WERI-Rb-1 (cell line): ENCODE results near the gene PRPSAP2.

Source experiments
- DNase-seq: peaks from one replicate; pipeline ENCODE4 v3.0.0-alpha.2; 2020
- H3K27ac ChIP-seq: fragments of 250-450 bp; sonication (Bioruptor Pico); 2 replicates; pipeline ENCODE4 v1.5.1; 2020; ENCODE audit warnings: mild to moderate bottlenecking, moderate library complexity
- H3K27me3 ChIP-seq: fragments of 250-450 bp; sonication (Bioruptor Pico); 2 replicates; pipeline ENCODE4 v1.5.1; 2021; ENCODE audit warnings: mild to moderate bottlenecking, low read depth, moderate library complexity; ENCODE audit not compliant: insufficient read depth, severe bottlenecking
- H3K36me3 ChIP-seq: fragments of 250-450 bp; sonication (Bioruptor Pico); 2 replicates; pipeline ENCODE4 v1.5.1; 2020; ENCODE audit warnings: mild to moderate bottlenecking, moderate library complexity
- H3K4me3 ChIP-seq: 2 replicates; pipeline ENCODE4 v1.5.1; 2011; ENCODE audit warnings: low read depth, mild to moderate bottlenecking, control low read depth, low read length
- H3K9me3 ChIP-seq: fragments of 250-450 bp; sonication (Bioruptor Pico); 2 replicates; pipeline ENCODE4 v1.5.1; 2021; ENCODE audit warnings: mild to moderate bottlenecking, moderate library complexity; ENCODE audit not compliant: severe bottlenecking
- CTCF ChIP-seq: IDR thresholded peaks from 2 replicates; pipeline ENCODE4 v1.5.1; 2011; ENCODE audit warnings: low read depth, mild to moderate bottlenecking, control low read depth, inconsistent platforms, low read length

Gene PRPSAP2

GRCh38 chr17:18956581-18956980 lies 98.7 kb downstream of the PRPSAP2 start:
- Histone ChIP-seq H3K27me3 (no peaks in the 10 kb centered on the region), H3K27ac (no peak overlapping the region), H3K4me3 (no peak overlapping the region), H3K36me3 (no peaks in the 10 kb centered on the region), H3K9me3 (no peaks in the 10 kb centered on the region)
- DNase-seq = no peak
- no peak for TF ChIP-seq CTCF

- no peaks in the 10 kb centered on the region for H3K36me3 ChIP-seq
- H3K4me3 ChIP-seq = no peak overlapping the region
- no peaks in the 10 kb centered on the region for H3K9me3 ChIP-seq
- H3K27me3 ChIP-seq = no peaks in the 10 kb centered on the region
- DNase-seq = no peak
- TF ChIP-seq CTCF = no peak
- H3K27ac ChIP-seq = no peak overlapping the region
Observed at GRCh38 chr17:18957831-18958230, 99.9 kb downstream of the PRPSAP2 start.

- Histone ChIP-seq H3K27me3 (no peaks in the 10 kb centered on the region), H3K4me3 (no peak overlapping the region), H3K27ac (no peak overlapping the region), H3K36me3 (no peaks in the 10 kb centered on the region), H3K9me3 (no peaks in the 10 kb centered on the region)
- TF ChIP-seq CTCF = no peak
- no peak for DNase-seq
Observed at GRCh38 chr17:18958611-18959010, 100.7 kb downstream of the PRPSAP2 start.

- H3K9me3 ChIP-seq = no peaks in the 10 kb centered on the region
- DNase-seq = no peak
- H3K27me3 ChIP-seq = no peaks in the 10 kb centered on the region
- H3K36me3 ChIP-seq = no peaks in the 10 kb centered on the region
- TF ChIP-seq CTCF = no peak
- no peak overlapping the region for H3K27ac ChIP-seq
- H3K4me3 ChIP-seq = no peak overlapping the region
Observed at GRCh38 chr17:18959071-18959844, 101.3 kb downstream of the PRPSAP2 start.

- H3K9me3 ChIP-seq = no peaks in the 10 kb centered on the region
- no peak for TF ChIP-seq CTCF
- no peaks in the 10 kb centered on the region for H3K36me3 ChIP-seq
- no peak for DNase-seq
- H3K27ac ChIP-seq = no peak overlapping the region
- H3K27me3 ChIP-seq = no peaks in the 10 kb centered on the region
- no peak overlapping the region for H3K4me3 ChIP-seq
Observed at GRCh38 chr17:18959845-18960240, 101.9 kb downstream of the PRPSAP2 start.

- Histone ChIP-seq H3K27me3 (no peaks in the 10 kb centered on the region), H3K9me3 (no peaks in the 10 kb centered on the region), H3K36me3 (no peaks in the 10 kb centered on the region), H3K4me3 (no peak overlapping the region), H3K27ac (no peak overlapping the region)
- DNase-seq = no peak
- no peak for TF ChIP-seq CTCF
Observed at GRCh38 chr17:18960241-18960665, 102.3 kb downstream of the PRPSAP2 start.
